NCI-H446 (cell line): ENCODE results near the gene MEF2C.

Source experiments
- DNase-seq, 2 experiments: peaks; one replicate each; lab custom pipeline; 2025; lab: John Stamatoyannopoulos, UW

MEF2C gene

DNA sequence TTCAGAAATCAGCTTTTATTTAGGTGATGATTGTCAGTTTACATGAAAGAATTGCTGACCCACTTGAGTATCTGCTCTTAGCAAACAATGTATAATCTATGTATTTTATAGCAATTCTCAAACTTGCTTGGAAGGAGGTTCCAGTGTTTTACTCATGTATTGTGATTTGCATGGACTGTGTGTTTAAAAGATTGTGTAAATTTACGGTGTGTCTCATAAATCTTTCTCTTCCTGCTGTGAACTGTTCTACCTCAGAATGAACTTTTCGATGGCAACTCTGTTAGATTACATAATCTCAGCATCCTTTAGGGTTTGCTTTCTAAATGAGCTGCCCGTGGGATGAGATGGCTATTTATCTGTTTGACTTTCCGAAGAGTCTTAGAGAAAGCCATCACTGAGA is 122.5 kb downstream of the MEF2C start:
- DNase-seq, result no peak

GRCh38 chr5:88758591-88758990 is 124.4 kb downstream of the MEF2C start:
- DNase-seq, result no peak

DNA sequence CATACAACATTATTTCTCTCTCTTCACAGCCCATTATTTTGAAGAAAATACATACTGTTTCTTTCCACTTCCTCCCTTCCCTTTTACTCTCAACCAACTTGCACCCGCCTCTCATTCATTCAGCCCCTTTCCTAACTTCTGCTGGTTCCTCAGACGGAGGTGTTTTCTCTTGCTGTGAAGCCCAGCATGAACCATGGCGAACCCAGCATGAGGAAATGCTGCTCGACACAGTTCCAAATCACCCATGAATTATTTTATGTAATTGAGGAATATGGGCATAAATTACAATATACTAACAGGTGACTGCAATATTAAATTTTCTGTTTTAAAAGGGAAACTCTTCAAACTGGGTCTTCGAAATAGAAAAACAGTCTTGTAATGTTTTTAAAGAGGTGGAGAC is 124.8 kb downstream of the MEF2C start:
- DNase-seq, result no peak

- DNase-seq, result no peak
Observed at GRCh38 chr5:88756953-88757352, 126.0 kb downstream of the MEF2C start.

DNA sequence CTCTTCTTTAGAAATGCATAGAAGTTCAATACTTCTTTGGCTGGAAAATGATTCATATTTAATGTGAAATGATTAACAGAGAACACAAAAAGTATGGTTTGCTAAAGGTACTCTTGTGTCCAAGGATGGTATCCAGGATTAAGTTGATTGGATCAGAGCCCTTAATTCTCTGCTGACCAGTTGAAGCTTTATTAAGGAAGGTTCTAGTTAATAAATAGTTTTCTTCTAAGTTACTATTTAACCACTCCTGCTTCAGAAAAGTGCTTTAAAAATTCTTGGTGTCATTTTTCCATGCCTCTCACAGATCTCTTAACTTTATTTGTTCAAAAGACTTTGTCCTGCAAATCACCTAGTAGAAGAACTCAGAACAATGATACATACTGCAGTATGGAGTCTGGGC is 134.3 kb downstream of the MEF2C start:
- no peak for DNase-seq

DNA sequence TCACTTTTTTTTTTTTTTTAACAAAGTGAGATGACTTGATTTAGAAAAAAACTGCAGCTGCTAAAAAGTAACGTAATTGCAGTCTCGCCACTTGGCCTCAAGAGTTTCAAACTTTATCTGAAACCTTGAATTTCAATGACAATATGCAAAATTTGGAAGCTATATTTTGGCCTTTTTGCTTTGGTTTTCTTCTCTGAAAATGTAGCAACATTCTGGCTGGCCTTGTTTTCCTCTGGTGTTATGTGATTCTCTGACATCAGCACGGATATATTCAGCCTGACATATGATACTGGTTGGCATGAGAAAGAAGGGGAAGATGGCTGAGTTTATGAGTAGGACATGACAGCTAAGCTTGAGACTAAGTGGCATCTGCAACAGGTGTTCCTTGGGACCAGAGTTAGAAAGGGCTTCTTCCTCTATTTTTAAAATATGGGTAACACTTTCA is 136.5 kb downstream of the MEF2C start:
- DNase-seq, result no peak

- no peak for DNase-seq
Observed at GRCh38 chr5:88745093-88745696, 137.8 kb downstream of the MEF2C start.

- DNase-seq, result no peak
Observed at GRCh38 chr5:88743231-88743834, 139.7 kb downstream of the MEF2C start.

DNA sequence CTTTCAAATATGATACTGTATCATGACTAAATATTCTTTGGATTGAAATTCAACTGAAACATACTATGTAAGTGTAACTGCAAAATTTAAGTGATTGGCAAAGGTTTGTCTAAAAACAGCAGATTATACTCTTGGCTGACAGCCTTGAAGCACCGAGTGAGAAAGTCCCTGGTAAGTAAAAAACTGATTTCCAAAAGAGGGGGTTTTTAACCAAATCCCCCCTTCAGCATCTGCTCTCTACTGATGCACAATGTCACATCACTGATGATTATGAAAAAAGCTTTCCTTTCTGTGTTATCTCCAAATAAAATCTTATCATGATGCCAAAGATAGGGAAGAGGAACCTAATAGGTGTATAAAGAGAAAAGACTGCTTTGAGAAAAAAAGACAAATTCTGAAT is 141.0 kb downstream of the MEF2C start:
- DNase-seq, result no peak

GRCh38 chr5:88740604-88741185 is 142.3 kb downstream of the MEF2C start:
- DNase-seq, result no peak

DNA sequence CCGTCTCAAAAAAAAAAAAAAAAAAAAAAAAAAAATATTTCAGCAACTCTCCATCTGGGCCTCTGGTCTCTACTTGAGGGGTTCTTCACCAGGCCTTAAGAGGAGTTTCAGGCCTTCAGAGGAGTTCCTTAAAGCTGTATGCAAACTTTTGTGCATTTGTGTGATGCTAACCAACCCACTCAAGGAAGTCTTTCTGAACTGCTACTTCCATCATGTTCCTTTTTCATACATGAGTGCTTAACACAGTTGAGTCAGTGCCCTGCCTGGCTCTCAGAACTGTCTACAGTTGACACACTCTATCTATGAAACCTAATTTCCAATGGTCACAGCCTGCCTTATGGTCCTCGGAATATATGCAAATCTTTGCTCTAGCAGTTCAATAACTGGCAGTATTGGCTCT is 146.5 kb downstream of the MEF2C start:
- no peak for DNase-seq

DNA sequence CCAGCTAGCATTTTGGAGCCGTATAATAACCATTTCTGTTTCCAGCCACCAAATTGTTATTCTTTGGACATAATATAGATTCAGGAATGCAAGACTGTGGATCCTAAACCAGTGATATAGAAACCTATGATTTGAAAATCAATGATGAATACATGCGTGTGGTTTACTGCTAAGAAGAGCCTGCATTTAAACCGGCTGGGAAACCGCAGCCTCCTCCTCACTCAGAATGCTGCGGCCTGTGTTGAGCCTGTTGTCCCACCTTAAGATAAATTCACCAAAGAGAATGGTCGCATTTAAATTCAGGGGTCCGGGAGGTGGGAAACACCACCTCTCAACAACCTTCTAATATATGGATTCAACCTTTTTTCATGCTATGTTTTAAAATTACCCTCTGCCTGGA is 148.0 kb downstream of the MEF2C start:
- DNase-seq, result no peak

GRCh38 chr5:88734191-88734640 is 148.8 kb downstream of the MEF2C start:
- DNase-seq, result no peak

- no peak for DNase-seq
Observed at GRCh38 chr5:88732862-88733261, 150.1 kb downstream of the MEF2C start.

DNA sequence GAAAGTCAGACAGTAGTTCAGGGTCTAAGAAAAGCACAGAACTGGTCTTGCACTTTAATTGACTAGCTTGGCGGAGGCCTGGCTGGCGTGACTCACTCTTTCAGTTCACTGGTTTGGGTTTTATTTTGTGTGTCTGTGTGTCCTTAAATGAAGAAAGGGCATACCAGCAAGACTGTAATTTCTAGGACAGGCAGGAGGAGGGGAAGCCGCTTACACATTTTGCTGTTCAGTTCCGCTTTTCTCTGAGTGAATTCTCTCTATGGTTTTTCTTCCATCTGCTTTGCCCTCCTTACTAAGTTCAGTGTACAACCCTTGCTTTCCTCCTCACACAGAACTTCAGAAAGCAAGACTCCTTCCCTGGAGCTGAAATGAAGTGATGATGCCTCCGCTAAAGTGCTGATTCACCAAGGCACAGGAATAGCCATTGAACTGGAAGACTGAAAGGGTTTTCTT is 150.8 kb downstream of the MEF2C start:
- peak in 1 of 2 experiments; percentile 17 for DNase-seq

- DNase-seq, result no peak
Observed at GRCh38 chr5:88729829-88730182, 153.2 kb downstream of the MEF2C start.

GRCh38 chr5:88729084-88729828 is 153.7 kb downstream of the MEF2C start:
- DNase-seq, result peak; percentile 61 to 84

GRCh38 chr5:88727705-88728313 is 155.2 kb downstream of the MEF2C start:
- DNase-seq, result peak; percentile 7 to 46

DNA sequence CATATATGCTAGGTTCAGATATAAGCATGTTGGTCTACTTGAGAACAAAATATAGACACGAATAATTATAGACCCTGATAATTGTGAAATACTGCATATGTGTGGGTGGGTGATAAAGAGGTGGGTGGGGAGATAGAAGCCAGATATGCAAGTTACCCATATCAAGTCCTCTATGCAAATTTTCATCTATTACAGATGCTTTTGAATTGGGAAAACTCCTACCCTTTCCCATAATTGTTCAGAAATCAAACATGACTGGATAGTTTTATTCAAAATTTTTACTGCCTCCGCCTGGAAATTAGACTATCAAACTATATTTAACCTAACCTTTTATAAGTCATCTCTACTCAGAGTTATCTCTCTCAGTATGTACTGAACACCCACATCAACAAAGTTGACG is 157.5 kb downstream of the MEF2C start:
- DNase-seq, result no peak

DNA sequence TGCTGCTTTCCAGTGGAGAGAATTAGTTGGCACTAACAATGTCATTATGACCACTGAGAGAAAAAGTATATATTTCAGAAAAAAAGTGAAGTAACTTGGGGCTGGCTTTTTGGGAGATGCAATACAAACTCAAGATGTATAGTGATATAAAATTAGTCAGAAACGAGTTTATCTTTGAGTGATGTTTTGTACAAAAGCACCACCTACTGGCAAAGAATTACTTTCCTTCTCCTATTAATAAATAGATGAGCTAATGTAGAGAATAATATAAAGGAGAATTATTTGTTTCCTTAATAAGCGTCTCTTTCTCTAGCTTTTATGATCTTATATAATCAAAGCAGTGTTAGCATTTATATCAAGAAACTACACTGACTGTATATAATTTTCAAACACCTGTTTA is 158.8 kb downstream of the MEF2C start:
- peak in 1 of 2 experiments; percentile 38 for DNase-seq

GRCh38 chr5:88722546-88723073 is 160.4 kb downstream of the MEF2C start:
- no peak for DNase-seq

GRCh38 chr5:88719434-88719833 is 163.6 kb downstream of the MEF2C start:
- DNase-seq, result no peak
